GM21529 (cell line): ENCODE data around the gene ATP6V1B1.

Experiments
- ATAC-seq: cut with Tn5 transposase; IDR thresholded peaks from one replicate; pipeline ENCODE4 v1.9.1; 2021; ENCODE audit not compliant: unreplicated experiment

The ATP6V1B1 gene

DNA sequence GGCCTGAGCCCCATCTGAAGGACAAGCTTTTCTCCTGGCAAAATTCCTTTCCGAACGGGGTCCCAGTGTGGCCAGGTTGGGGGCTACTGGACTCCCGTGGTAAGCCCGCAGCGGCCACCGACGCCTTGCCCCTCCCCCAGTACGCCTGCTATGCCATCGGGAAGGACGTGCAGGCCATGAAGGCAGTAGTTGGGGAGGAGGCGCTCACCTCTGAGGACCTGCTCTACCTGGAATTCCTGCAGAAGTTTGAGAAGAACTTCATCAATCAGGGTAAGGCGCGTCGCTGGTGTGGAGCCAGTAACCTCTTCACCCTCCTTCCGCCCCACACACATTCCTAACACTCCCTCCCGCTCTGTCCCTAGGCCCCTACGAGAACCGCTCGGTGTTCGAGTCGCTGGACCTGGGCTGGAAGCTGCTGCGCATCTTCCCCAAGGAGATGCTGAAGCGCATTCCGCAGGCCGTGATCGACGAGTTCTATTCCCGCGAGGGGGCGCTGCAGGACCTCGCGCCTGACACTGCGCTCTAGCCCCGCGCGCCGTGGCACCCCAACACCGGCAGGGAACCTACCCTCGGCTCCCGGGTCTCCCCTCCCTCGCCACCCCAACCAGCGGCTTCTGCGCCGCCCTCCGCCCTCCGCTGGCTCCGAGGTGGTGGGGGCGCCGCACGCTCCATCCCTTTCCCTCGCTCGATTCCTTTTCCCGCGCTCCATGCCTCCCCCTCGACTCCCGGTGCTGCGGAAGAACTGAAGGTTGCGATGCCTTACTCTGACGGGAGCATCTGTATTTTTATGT lies 29.1 kb downstream of the ATP6V1B1 start:
- peak; percentile 94 for ATAC-seq

DNA sequence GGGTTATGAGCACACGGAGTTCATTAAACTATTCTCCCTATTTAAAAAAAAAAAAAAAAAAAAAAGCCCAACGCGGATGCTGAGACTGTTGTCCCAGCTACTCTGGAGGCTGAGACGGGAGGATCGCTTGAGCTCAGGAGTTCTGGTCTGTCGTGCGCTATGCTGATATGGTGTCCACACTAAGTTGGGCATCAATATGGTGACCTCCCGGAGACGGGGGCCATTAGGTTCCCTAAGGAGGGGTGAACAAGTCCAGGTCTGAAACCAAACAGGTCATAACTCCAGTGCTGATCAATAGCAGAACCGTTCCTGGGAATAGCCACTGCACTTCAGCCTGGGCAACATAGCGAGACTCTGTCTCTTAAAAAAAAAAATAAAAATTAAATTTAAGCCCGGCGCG lies 29.8 kb downstream of the ATP6V1B1 start:
- ATAC-seq, result no peak

DNA sequence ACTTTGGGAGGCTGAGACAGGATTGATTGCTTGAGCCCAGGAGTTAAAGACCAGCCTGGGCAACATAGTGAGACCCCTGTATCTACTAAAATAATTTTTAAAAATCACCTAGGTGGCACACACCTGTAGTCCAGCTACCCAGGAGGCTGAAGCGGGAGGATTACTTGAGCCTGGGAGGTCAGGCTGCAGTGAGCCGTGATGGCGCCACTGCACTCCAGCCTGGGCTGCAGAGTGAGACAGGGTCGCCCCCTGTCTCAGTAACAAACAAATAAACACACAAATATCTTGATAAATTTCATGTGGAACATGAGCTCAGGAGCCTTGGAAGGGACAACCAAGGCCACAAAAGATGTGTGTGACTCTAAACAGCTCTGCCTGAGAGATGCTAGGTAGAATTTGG lies 31.0 kb downstream of the ATP6V1B1 start:
- no peak for ATAC-seq

DNA sequence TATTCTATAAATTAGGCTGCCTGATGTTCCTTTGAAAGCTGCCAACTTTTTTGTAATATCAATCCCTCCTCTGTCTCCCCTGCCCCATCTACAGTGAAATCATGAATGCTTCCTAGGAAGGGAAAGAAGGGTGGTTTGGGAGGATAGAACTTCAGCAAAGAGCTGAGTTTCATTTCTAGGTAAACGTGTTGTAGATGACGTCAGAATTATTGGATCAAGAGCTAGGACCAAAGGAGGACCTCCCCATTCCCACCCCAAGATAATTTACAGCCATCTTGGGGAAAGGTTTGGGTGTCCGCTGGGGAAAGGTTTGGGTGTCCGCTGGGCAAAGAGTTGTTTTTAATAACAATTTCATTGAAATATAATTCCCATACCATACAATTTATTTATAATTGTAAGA lies 31.5 kb downstream of the ATP6V1B1 start:
- ATAC-seq, result no peak

GRCh38 chr2:70974592-70974991 lies 38.9 kb downstream of the ATP6V1B1 start:
- ATAC-seq, result no peak

- no peak for ATAC-seq
Measured at GRCh38 chr2:70975237-70975636, 39.5 kb downstream of the ATP6V1B1 start.

- ATAC-seq, result no peak
Measured at GRCh38 chr2:70977605-70978205, 42.0 kb downstream of the ATP6V1B1 start.

DNA sequence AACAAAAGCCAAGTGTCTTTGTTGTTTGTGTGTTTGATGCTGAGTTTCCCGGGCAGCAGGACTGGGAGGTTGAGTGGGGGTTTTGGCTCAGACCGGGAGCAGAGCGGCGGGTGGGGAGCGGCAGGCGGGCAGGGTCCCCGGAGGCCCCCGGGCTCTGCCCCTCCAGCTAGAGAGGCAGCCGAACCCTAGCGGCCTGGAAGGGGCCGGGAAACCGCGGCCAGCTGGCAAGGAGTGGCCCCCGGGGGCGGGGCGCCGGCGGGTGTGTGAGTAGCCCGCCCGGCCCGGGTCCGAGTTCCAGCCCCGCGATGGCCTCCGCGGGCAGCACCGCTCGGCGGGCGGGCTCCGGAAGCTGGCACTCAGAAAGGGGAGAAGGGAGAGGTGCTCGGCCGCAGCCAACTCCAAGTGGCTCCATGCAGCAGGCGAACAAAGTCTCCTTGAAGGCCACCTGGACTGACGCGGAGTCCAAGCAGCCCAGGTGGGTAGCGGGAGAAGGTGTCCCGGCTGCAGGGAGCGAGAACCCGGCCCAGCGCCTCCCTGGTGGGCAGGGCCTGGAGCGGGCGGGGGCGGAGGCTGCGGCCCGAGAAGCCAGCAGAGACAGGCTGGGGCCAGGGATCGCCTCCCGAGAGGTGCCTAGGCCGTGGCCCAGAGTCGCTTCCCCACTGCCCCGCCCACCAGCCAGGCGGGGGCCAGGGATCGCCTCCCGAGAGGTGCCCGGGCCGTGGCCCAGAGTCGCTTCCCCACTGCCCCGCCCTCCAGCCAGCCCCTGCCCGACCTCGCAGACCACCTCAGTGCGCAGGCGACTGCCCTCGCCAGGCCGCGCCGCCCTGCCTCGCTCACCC lies 42.9 kb downstream of the ATP6V1B1 start, which contains the start of gene ANKRD53:
ANKRD53 (plus strand) TSS at position 290 of the 839 bp plus-strand sequence; CDS start at position 306, 16 bp downstream.
- no peak for ATAC-seq

DNA sequence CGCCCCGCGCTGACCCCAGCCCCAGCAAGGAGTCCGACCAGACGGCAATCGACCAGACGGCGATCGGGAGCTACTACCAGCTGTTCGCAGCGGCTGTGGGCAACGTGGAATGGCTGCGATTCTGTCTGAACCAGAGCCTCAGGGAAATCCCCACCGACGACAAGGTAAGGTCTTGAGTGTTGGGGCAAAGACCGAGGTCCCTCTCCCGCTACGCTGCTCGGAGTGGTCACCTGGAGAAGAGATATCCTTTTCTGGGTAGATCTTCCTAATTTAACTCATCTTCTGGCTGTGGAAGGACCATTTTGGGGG lies 43.4 kb downstream of the ATP6V1B1 start:
- ATAC-seq, result no peak

- ATAC-seq, result no peak
Measured at GRCh38 chr2:70979626-70980025, 43.9 kb downstream of the ATP6V1B1 start.

DNA sequence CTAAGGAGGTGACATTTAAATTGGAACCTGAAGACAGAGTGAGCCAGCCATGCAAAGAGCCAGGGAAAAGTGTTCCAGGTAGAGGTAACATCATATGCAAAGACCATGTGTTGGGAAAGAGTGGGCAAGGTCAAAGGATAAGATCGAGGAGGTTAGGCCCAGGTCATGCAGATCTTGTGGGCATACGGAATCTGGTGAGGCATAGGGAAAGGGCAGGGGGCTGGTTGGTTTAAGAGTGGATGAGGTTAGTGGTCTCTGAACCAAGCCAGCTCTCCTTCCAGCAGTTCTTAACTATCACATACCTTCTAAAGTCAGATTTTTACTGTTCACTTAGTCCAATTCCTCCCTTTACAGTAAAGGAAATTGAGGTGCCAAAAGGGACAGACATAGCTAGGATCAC lies 45.7 kb downstream of the ATP6V1B1 start:
- no peak for ATAC-seq

GRCh38 chr2:70981866-70982810 lies 46.4 kb downstream of the ATP6V1B1 start:
- no peak for ATAC-seq

DNA sequence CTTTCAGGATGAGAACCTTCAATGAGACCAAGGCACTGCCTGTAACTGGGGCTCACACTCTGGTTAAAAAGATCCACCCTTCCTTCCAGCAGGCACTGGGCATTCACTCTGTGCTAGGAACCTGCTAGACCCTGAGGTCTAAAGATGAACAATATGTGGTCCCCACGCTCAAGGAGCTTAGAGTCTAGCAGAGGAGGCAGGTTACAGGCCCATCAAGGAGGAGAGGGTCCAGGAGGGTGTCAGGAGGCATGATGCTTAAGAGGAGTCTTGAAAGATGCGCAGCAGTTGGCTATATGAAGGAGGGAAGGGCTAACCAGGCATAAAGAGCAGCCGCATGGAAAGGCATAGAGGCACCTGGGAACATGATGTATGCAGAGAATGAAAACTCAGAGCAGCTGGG lies 47.3 kb downstream of the ATP6V1B1 start:
- no peak for ATAC-seq

DNA sequence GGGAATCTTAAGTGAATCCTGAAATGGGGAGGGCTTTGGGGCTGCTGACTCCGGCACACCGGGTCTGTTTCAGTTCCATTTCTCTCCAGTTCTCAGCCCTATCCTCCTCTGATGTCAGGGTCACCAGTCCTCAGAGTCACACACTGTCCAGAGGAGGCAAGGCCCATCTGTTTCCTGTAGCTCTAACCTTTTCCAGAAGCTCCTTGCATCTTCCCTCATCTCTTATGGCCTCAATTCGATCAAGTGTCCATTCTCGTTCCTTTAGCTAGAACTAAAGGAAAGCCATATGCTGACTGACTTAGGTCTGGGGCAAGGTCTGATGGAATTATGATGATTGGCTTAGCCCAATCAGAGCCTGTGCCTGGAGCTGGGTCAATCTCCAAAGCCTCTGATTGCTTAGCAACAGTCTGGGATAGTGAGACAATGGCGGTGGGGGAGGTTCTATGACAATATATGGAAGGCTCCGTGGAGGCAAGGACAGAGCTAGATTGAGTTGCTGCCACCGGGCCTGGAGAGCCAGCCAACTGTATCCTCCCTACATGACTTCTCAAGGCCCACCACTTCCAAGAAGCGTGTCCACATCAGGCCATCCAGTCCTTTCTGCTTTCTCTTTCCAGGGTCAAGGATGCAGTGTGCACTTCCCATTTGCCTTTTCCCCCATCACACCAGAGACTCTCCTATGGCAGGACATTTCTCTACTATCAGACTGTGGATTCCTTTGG lies 48.0 kb downstream of the ATP6V1B1 start:
- ATAC-seq, result no peak

DNA sequence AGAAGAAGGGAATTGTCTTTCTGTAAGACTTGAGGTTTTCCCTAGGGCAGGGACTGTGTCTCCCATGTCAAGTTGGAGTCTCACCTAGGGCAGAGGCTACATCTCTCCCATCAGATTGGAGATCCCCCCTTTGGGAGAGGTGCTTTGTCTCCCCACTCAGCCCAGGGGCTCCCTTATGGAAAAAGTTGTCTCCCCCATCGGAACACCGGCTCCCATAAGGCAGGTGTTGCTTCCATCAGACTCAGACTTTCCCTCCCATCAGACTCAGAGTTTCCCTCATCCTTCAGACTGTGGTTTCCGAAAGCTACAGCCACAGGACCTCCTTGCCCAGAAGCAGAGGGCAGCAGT lies 48.5 kb downstream of the ATP6V1B1 start:
- ATAC-seq, result no peak

GRCh38 chr2:70984576-70985282 lies 49.0 kb downstream of the ATP6V1B1 start:
- peak; percentile 93 for ATAC-seq

DNA sequence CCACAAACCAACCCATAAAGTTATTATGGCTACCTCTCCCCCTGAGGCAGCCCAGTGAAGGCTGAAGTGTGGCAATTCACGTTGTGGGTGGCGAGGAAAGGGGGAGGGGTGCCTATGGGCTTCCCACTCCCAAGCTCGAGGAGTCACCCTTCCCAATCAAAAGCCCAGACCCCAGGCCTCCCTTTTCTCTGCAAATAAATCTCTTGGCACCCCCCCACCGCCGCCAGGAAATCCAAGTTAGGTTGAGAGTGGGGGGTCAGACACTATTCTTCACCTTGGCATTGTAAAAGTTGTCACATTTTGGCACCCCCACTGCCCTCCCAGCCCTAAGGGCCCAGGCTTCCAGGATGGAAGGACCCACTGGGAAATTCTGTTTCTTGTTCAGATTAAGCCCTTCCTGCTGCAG lies 49.6 kb downstream of the ATP6V1B1 start:
- ATAC-seq, result no peak

DNA sequence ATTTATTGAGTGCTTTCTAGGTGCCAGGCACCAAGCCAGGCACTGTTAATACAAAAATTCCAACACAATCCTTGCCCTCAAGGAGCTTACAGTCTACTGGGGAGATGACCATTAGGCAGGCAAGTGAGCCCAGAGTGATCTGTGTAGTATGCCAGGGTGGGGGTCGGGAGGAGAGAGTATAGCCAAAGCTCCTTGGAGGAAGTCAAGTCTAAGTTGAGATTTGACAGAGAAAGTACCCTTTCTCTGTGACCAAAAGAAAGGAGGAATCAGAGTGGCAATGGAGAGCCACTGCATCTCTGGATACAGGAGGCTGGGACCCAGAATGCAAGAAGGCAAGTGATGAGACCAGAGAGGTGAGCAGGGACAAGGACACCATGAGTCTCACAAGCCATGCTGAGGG lies 50.3 kb downstream of the ATP6V1B1 start:
- no peak for ATAC-seq

DNA sequence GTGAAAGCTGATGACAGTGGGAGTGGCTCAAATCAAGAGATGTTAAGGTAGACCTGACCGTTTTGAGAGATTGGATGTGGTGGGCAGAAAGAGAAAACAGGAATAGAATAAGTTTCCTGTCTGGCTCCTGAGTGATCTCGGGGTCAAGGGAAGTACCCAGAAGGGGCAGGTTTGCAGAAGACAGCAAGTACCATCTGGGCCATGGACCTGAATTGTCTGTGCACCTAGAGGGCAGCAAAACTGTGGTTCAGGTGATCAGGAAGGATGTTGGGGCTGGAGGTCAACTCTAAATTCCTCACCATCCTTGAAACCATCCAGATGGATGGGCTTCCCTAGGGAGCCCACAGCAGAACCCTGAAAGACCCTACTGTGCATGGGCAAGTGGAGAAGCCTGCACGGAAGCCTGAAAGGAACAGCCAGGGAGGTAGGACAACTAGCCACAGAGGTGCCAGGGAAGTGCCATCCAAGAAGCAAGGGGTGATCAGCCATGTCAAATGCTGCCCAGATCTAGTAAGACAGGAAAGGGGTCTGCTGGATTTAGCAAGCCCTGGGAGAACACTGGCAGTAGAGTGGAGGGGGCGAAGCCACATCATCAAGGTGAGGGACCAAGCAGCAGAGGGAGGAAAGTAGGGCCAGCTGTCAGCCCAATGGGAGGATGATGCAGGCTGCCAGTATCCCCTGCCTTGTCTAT lies 50.9 kb downstream of the ATP6V1B1 start:
- no peak for ATAC-seq
